DMS153 (cell line): Measurements from ENCODE around the gene SRC.

Experiments used
- DNase-seq: peaks from one replicate; lab custom pipeline; 2025; lab: John Stamatoyannopoulos, UW

The SRC gene

GRCh38 chr20:37345339-37346235 is at the start of gene SRC:
TSS of gene SRC (plus strand) at chr20:37346140. CDS start at chr20:37384154, 38,014 bp downstream.
- DNase-seq: no peak

- peak; percentile 3 for DNase-seq
Measured at GRCh38 chr20:37296371-37296770, 49.6 kb upstream of the SRC start.

GRCh38 chr20:37297066-37297736 is 48.7 kb upstream of the SRC start:
- DNase-seq: no peak

- DNase-seq: no peak
Measured at GRCh38 chr20:37298190-37298939, 47.6 kb upstream of the SRC start.

GRCh38 chr20:37299718-37300528 is 46.0 kb upstream of the SRC start:
- no peak for DNase-seq

- no peak for DNase-seq
Measured at GRCh38 chr20:37301120-37301519, 44.8 kb upstream of the SRC start.

GRCh38 chr20:37301558-37301957 is 44.4 kb upstream of the SRC start:
- no peak for DNase-seq

- no peak for DNase-seq
Measured at GRCh38 chr20:37302981-37303380, 43.0 kb upstream of the SRC start.

GRCh38 chr20:37303637-37304036 is 42.3 kb upstream of the SRC start:
- peak; percentile 45 for DNase-seq

GRCh38 chr20:37305079-37305478 is 40.9 kb upstream of the SRC start:
- DNase-seq: no peak

- DNase-seq: no peak
Measured at GRCh38 chr20:37305839-37306238, 40.1 kb upstream of the SRC start.

GRCh38 chr20:37308086-37309050 is 37.6 kb upstream of the SRC start:
- no peak for DNase-seq

- no peak for DNase-seq
Measured at GRCh38 chr20:37309290-37309689, 36.6 kb upstream of the SRC start.

- no peak for DNase-seq
Measured at GRCh38 chr20:37309936-37310590, 35.9 kb upstream of the SRC start.

GRCh38 chr20:37310951-37311350 is 35.0 kb upstream of the SRC start:
- DNase-seq: no peak

GRCh38 chr20:37311710-37312355 is 34.1 kb upstream of the SRC start:
- no peak for DNase-seq

- no peak for DNase-seq
Measured at GRCh38 chr20:37313546-37314091, 32.3 kb upstream of the SRC start.

- DNase-seq: no peak
Measured at GRCh38 chr20:37314099-37314498, 31.8 kb upstream of the SRC start.

- no peak for DNase-seq
Measured at GRCh38 chr20:37314617-37315016, 31.3 kb upstream of the SRC start.
